ENCODE measurements around the gene KMT2C.

DNA sequence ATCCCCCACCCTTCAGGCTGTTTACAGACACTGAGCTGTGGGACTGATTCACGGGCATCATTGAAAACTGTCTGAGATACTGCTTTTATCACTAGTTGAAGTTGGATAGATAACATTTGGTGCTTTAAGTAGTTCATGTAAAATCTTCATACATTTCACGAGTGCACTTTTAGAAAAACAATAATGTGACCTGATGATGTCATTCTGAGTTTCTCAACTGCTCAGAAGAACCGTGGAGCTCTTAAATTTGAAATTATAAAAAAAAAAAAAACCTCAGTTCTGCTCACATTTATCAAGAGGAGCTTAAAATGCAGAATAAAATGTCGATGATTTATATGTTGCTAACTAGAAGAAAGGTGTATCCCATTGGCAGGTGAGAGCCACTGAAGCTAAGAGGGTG lies 328.8 kb downstream of the KMT2C start:
- TF ChIP-seq, protein P1, sequence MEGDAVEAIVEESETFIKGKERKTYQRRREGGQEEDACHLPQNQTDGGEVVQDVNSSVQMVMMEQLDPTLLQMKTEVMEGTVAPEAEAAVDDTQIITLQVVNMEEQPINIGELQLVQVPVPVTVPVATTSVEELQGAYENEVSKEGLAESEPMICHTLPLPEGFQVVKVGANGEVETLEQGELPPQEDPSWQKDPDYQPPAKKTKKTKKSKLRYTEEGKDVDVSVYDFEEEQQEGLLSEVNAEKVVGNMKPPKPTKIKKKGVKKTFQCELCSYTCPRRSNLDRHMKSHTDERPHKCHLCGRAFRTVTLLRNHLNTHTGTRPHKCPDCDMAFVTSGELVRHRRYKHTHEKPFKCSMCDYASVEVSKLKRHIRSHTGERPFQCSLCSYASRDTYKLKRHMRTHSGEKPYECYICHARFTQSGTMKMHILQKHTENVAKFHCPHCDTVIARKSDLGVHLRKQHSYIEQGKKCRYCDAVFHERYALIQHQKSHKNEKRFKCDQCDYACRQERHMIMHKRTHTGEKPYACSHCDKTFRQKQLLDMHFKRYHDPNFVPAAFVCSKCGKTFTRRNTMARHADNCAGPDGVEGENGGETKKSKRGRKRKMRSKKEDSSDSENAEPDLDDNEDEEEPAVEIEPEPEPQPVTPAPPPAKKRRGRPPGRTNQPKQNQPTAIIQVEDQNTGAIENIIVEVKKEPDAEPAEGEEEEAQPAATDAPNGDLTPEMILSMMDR (conservative IDR thresholded peaks at IDR 0.05): no peak
- TF ChIP-seq ZFX (IDR thresholded peaks at IDR 0.05): no peak
